Liver (tissue), 9 donors: ENCODE measurements around the gene HLCS. TPM values are rescaled to one million over a fixed set of nuclear protein-coding genes. Genes with fewer than 3 reads are reported as not detected.

Source experiments
- DNase-seq: peaks from one replicate; pipeline ENCODE4 v3.0.0-alpha.2; 2017; ENCODE audit warnings: low spot score
- H3K27ac ChIP-seq, 2 donors: one replicate each; pipeline ENCODE4 v1.7.0; 2013; ENCODE audit warnings: inconsistent platforms in 2 of 2, low read length in 2 of 2, control low read depth in 1 of 2, low read depth in 1 of 2, mild to moderate bottlenecking in 1 of 2
- H3K27me3 ChIP-seq, 4 donors: one replicate each; pipeline versions ENCODE4 v1.6.1 to v1.7.0; 2013; ENCODE audit warnings: low read length in 3 of 4, inconsistent platforms in 1 of 4, mild to moderate bottlenecking in 1 of 4, moderate library complexity in 1 of 4; ENCODE audit not compliant: control insufficient read depth in 4 of 4, insufficient read depth in 4 of 4
- H3K36me3 ChIP-seq, 4 donors: one replicate each; pipeline versions ENCODE4 v1.6.1 to v1.7.0; 2013; ENCODE audit warnings: low read length in 3 of 4, mild to moderate bottlenecking in 3 of 4, low read depth in 1 of 4, moderate library complexity in 1 of 4; ENCODE audit not compliant: control insufficient read depth in 4 of 4, insufficient read depth in 3 of 4
- H3K4me1 ChIP-seq, 4 donors: one replicate each; pipeline versions ENCODE4 v1.6.1 to v1.7.0; 2013; ENCODE audit warnings: low read length in 3 of 4, mild to moderate bottlenecking in 3 of 4, moderate library complexity in 1 of 4; ENCODE audit not compliant: control insufficient read depth in 4 of 4, insufficient read depth in 4 of 4
- H3K4me3 ChIP-seq, 3 donors: one replicate each; pipeline versions ENCODE4 v1.6.1 to v1.7.0; 2013; ENCODE audit warnings: low read length in 3 of 3, control low read depth in 1 of 3, low read depth in 1 of 3, mild to moderate bottlenecking in 1 of 3
- H3K9ac ChIP-seq, 2 donors: one replicate each; pipeline ENCODE4 v1.7.0; 2013; ENCODE audit warnings: low read length in 2 of 2, mild to moderate bottlenecking in 2 of 2, moderate library complexity in 2 of 2, control low read depth in 1 of 2, low read depth in 1 of 2
- H3K9me3 ChIP-seq, 4 donors: one replicate each; pipeline versions ENCODE4 v1.6.1 to v1.7.0; 2013; ENCODE audit warnings: low read length in 3 of 4; ENCODE audit not compliant: control insufficient read depth in 4 of 4
- CTCF ChIP-seq: fragments of 150-350 bp; IDR thresholded peaks from 2 replicates; pipeline ENCODE4 v1.5.1; 2017; ENCODE audit warnings: improper control_type of control experiment, low read depth, low read length; ENCODE audit not compliant: missing input control
- FOXA1 ChIP-seq: IDR thresholded peaks from 2 replicates; pipeline ENCODE4 v1.6.1; 2016; ENCODE audit warnings: antibody characterized with exemption
- GABPA ChIP-seq, 2 donors: IDR thresholded peaks in 1 of 2; conservative IDR thresholded peaks in 1 of 2; 2 replicates each; pipeline ENCODE4 v1.6.1; 2016; ENCODE audit warnings: antibody characterized with exemption in 2 of 2, mild to moderate bottlenecking in 1 of 2, moderate library complexity in 1 of 2
- HNF4A ChIP-seq, 2 donors: conservative IDR thresholded peaks; 2 replicates each; pipeline ENCODE4 v1.6.1; 2016; ENCODE audit warnings: antibody characterized with exemption in 2 of 2, mild to moderate bottlenecking in 2 of 2
- JUND ChIP-seq, 2 donors: IDR thresholded peaks; 2 replicates each; pipeline ENCODE4 v1.6.1; 2016; ENCODE audit warnings: antibody characterized with exemption in 2 of 2
- NR2F2 ChIP-seq: IDR thresholded peaks from 2 replicates; pipeline ENCODE4 v1.6.1; 2016; ENCODE audit warnings: antibody characterized with exemption
- RAD21 ChIP-seq, 2 donors: IDR thresholded peaks; 2 replicates each; pipeline ENCODE4 v1.6.1; 2016; ENCODE audit warnings: antibody characterized with exemption in 2 of 2, mild to moderate bottlenecking in 2 of 2
- REST ChIP-seq: IDR thresholded peaks from 2 replicates; pipeline ENCODE4 v1.6.1; 2016; ENCODE audit warnings: antibody characterized with exemption, mild to moderate bottlenecking
- RXRA ChIP-seq, 2 donors: IDR thresholded peaks; 2 replicates each; pipeline ENCODE4 v1.6.1; 2017 to 2018; ENCODE audit warnings: antibody characterized with exemption in 2 of 2, mild to moderate bottlenecking in 1 of 2
- SP1 ChIP-seq: IDR thresholded peaks from 2 replicates; pipeline ENCODE4 v1.6.1; 2018; ENCODE audit warnings: antibody characterized with exemption, mild to moderate bottlenecking
- TAF1 ChIP-seq: conservative IDR thresholded peaks from 2 replicates; pipeline ENCODE4 v1.6.1; 2016; ENCODE audit warnings: antibody characterized with exemption, mild to moderate bottlenecking
- ZBTB33 ChIP-seq: IDR thresholded peaks from 2 replicates; pipeline ENCODE4 v1.6.1; 2016; ENCODE audit warnings: antibody characterized with exemption
- WGBS: extraction: QIAGEN DNeasy Blood & Tissue Kit; methylation state at CpG from one replicate; pipeline ENCODE4 v1.1.7; 2013; 5-methylcytosine and 5-hydroxymethylcytosine counted together
- polyA plus RNA-seq, 2 donors: library from polyadenylated mRNA; stranded (reverse) in 1 of 2; unstranded in 1 of 2; fragments of 200-250 nt in 1 of 2; fragments of >200 nt in 1 of 2; fragmentation: Nextera tagmentation in 1 of 2; extraction: Ambion mirVana in 1 of 2; gene quantifications; one replicate each; pipeline versions ENCODE4 v1.2.1 to v1.2.3, GENCODE V29; 2013 to 2015
- total RNA-seq, 2 donors: library from RNA; depleted of rRNA; stranded (reverse); fragments of >200 nt; gene quantifications; one replicate each; pipeline ENCODE4 v1.2.3, GENCODE V29; 2014
- donor health status: healthy.
- donor health status: healthy.
- donor health status: healthy.
- donor health status: healthy.
- donor health status: healthy.

HLCS gene
- total and polyA plus RNA-seq, 4 donors: 6.6 to 22.5 (median 8.3) TPM

GRCh38 chr21:36917471-36918158, 48.9 kb downstream of the HLCS start:
- Histone ChIP-seq H3K9me3 (no peaks in the 10 kb centered on the region), H3K27ac (peak overlapping the region; percentile 66 to 70), H3K36me3 (no peaks in the 10 kb centered on the region), H3K4me3 (no peak overlapping the region), H3K27me3 (no peaks in the 10 kb centered on the region), H3K4me1 (peaks cover 0 to 28% (median 23%) of the 10 kb centered on the region in 4 donors), H3K9ac (no peak overlapping the region)
- 30% methylated on average over 8 of the region's 8 CpGs for WGBS
- TF ChIP-seq GABPA (IDR thresholded peaks at IDR 0.05 in 1 of 2, conservative IDR thresholded peaks at IDR 0.05 in 1 of 2) (no peak), CTCF (peak; percentile 51), RAD21 (IDR thresholded peaks at IDR 0.05) (peak; percentile 82 to 83), FOXA1 (no peak), JUND (IDR thresholded peaks at IDR 0.05) (peak in 1 of 2 donors; percentile 13), HNF4A (conservative IDR thresholded peaks at IDR 0.05) (peak in 1 of 2 donors; percentile 16)
- no peak for DNase-seq

- peak overlapping the region in 1 of 2 donors; percentile 49 for H3K27ac ChIP-seq
- DNase-seq: no peak
Measured at GRCh38 chr21:36916718-36917117, 49.8 kb downstream of the HLCS start.

More at GRCh38 chr21:36916718-36917117, 49.8 kb downstream of the HLCS start:
- WGBS: 90% methylated on average over 3 of the region's 3 CpGs
- Histone ChIP-seq H3K9ac (no peak overlapping the region), H3K9me3 (no peaks in the 10 kb centered on the region), H3K36me3 (no peaks in the 10 kb centered on the region), H3K27me3 (no peaks in the 10 kb centered on the region), H3K4me1 (peaks cover 0 to 28% (median 23%) of the 10 kb centered on the region in 4 donors), H3K4me3 (no peak overlapping the region)
- TF ChIP-seq SP1 (no peak), RXRA (IDR thresholded peaks at IDR 0.05) (no peak), CTCF (no peak), FOXA1 (no peak), JUND (IDR thresholded peaks at IDR 0.05) (no peak), REST (no peak), TAF1 (no peak), ZBTB33 (no peak), NR2F2 (no peak)
